HEK293 (cell line): ENCODE measurements around the gene CCHCR1.

ENCODE experiments used
- AEBP2 ChIP-seq: fragments of 450-650 bp; formaldehyde crosslinking; IDR thresholded peaks from 2 replicates; pipeline ENCODE4 v1.5.1; 2016; ENCODE audit warnings: missing biosample characterization, missing genetic modification characterization, borderline replicate concordance
- FEZF1 ChIP-seq: fragments of 450-650 bp; formaldehyde crosslinking; IDR thresholded peaks from 2 replicates; pipeline ENCODE4 v1.5.1; 2016; ENCODE audit warnings: missing biosample characterization, missing genetic modification characterization
- KLF1 ChIP-seq: fragments of 450-650 bp; formaldehyde crosslinking; IDR thresholded peaks from 2 replicates; pipeline ENCODE4 v1.5.1; 2016; ENCODE audit warnings: missing biosample characterization, missing genetic modification characterization
- KLF16 ChIP-seq: fragments of 450-650 bp; formaldehyde crosslinking; IDR thresholded peaks from 2 replicates; pipeline ENCODE4 v1.5.1; 2017; ENCODE audit warnings: missing biosample characterization, missing genetic modification characterization
- OVOL3 ChIP-seq: fragments of 450-650 bp; formaldehyde crosslinking; IDR thresholded peaks from 2 replicates; pipeline ENCODE4 v1.5.1; 2016; ENCODE audit warnings: missing biosample characterization, missing genetic modification characterization
- PRDM10 ChIP-seq: fragments of 450-650 bp; formaldehyde crosslinking; IDR thresholded peaks from 2 replicates; pipeline ENCODE4 v1.5.1; 2016; ENCODE audit warnings: missing biosample characterization, missing genetic modification characterization
- SCRT2 ChIP-seq: fragments of 450-650 bp; formaldehyde crosslinking; IDR thresholded peaks from 2 replicates; pipeline ENCODE4 v1.5.1; 2016; ENCODE audit warnings: missing biosample characterization, missing genetic modification characterization
- ZBTB21 ChIP-seq: fragments of 450-650 bp; formaldehyde crosslinking; IDR thresholded peaks from 2 replicates; pipeline ENCODE4 v1.5.1; 2017; ENCODE audit warnings: missing biosample characterization, missing genetic modification characterization
- ZBTB49 ChIP-seq: fragments of 450-650 bp; formaldehyde crosslinking; IDR thresholded peaks from 2 replicates; pipeline ENCODE4 v1.5.1; 2016; ENCODE audit warnings: missing biosample characterization, missing genetic modification characterization, low read depth
- ZBTB7A ChIP-seq: fragments of 450-650 bp; formaldehyde crosslinking; IDR thresholded peaks from 2 replicates; pipeline ENCODE4 v1.5.1; 2016; ENCODE audit warnings: low read depth, missing biosample characterization, missing genetic modification characterization
- ZNF140 ChIP-seq: fragments of 450-650 bp; formaldehyde crosslinking; IDR thresholded peaks from 2 replicates; pipeline ENCODE4 v1.5.1; 2016; ENCODE audit warnings: missing biosample characterization, missing genetic modification characterization
- ZNF169 ChIP-seq: fragments of 450-650 bp; formaldehyde crosslinking; IDR thresholded peaks from 2 replicates; pipeline ENCODE4 v1.5.1; 2016; ENCODE audit warnings: missing biosample characterization, missing genetic modification characterization
- ZNF18 ChIP-seq: fragments of 450-650 bp; formaldehyde crosslinking; IDR thresholded peaks from 2 replicates; pipeline ENCODE4 v1.5.1; 2016; ENCODE audit warnings: missing biosample characterization, missing genetic modification characterization
- ZNF280D ChIP-seq: fragments of 450-650 bp; formaldehyde crosslinking; IDR thresholded peaks from 2 replicates; pipeline ENCODE4 v1.5.1; 2016; ENCODE audit warnings: missing biosample characterization, missing genetic modification characterization
- ZNF302 ChIP-seq: fragments of 450-650 bp; formaldehyde crosslinking; IDR thresholded peaks from 2 replicates; pipeline ENCODE4 v1.5.1; 2016; ENCODE audit warnings: missing biosample characterization, missing genetic modification characterization, low read depth
- ZNF311 ChIP-seq: fragments of 450-650 bp; formaldehyde crosslinking; IDR thresholded peaks from 2 replicates; pipeline ENCODE4 v1.5.1; 2017; ENCODE audit warnings: missing biosample characterization, missing genetic modification characterization, borderline replicate concordance
- ZNF426 ChIP-seq: fragments of 450-650 bp; formaldehyde crosslinking; IDR thresholded peaks from 2 replicates; pipeline ENCODE4 v1.5.1; 2017; ENCODE audit warnings: missing biosample characterization, missing genetic modification characterization, mild to moderate bottlenecking, inconsistent platforms, moderate library complexity
- ZNF664 ChIP-seq: fragments of 450-650 bp; formaldehyde crosslinking; IDR thresholded peaks from 2 replicates; pipeline ENCODE4 v1.5.1; 2016; ENCODE audit warnings: missing biosample characterization, missing genetic modification characterization
- ZNF704 ChIP-seq: fragments of 450-650 bp; formaldehyde crosslinking; IDR thresholded peaks from 2 replicates; pipeline ENCODE4 v1.5.1; 2016; ENCODE audit warnings: missing biosample characterization, missing genetic modification characterization
- ZNF791 ChIP-seq: fragments of 450-650 bp; formaldehyde crosslinking; IDR thresholded peaks from 2 replicates; pipeline ENCODE4 v1.5.1; 2016; ENCODE audit warnings: missing biosample characterization, missing genetic modification characterization
- ZXDB ChIP-seq: fragments of 450-650 bp; formaldehyde crosslinking; IDR thresholded peaks from 2 replicates; pipeline ENCODE4 v1.5.1; 2016; ENCODE audit warnings: missing biosample characterization, missing genetic modification characterization

Gene CCHCR1

GRCh38 chr6:31187780-31188194 lies 30.2 kb upstream of the CCHCR1 start (continued):
- TF ChIP-seq FEZF1 (tag by site-specific recombination) (peak; percentile 60), ZNF169 (tag by site-specific recombination) (no peak), ZNF704 (tag by site-specific recombination) (no peak), ZNF791 (no peak), ZNF140 (no peak), KLF1 (tag by site-specific recombination) (no peak), ZNF18 (tag by site-specific recombination) (peak; percentile 55; the same call in 1 of the 2 replicates), SCRT2 (tag by site-specific recombination) (no peak), ZBTB7A (no peak), AEBP2 (tag by site-specific recombination) (no peak), KLF16 (tag by site-specific recombination) (no peak), ZXDB (tag by site-specific recombination) (peak; percentile 86), ZNF302 (no peak), ZBTB21 (tag by site-specific recombination) (peak; percentile 52; the same call in 1 of the 2 replicates), ZNF664 (no peak), OVOL3 (tag by site-specific recombination) (0 out of 2 replicates have a peak, but pooled peaks have one; percentile 59), ZNF311 (no peak), ZNF426 (tag by site-specific recombination) (no peak), ZBTB49 (tag by site-specific recombination) (no peak), PRDM10 (tag by site-specific recombination) (0 out of 2 replicates have a peak, but pooled peaks have one; percentile 2), ZNF280D (tag by site-specific recombination) (no peak)
